HUDEP-2 (cell line): ENCODE results near the gene DGKH.

Experiments
- DNase-seq, 76 experiments: peaks; one replicate each; lab custom pipeline; 2025; ENCODE audit not compliant: unreplicated experiment in 76 of 76; lab: John Stamatoyannopoulos, UW

Gene DGKH

GRCh38 chr13:42271337-42272114, 223.1 kb downstream of the DGKH start:
- peak in 75 of 76 experiments; percentile 64 to 98 (median 92) for DNase-seq

GRCh38 chr13:42272115-42272803, 223.8 kb downstream of the DGKH start, which contains the start of gene AKAP11:
AKAP11 (plus strand) TSS chr13:42272152; CDS start chr13:42286349, 14,197 bp downstream.
- peak in 27 of 76 experiments; percentile 1 to 65 (median 29) for DNase-seq

GRCh38 chr13:42272804-42273175, 224.3 kb downstream of the DGKH start:
- peak in 2 of 76 experiments; percentile 2 to 17 for DNase-seq

- peak in 4 of 76 experiments; percentile 2 to 15 (median 4) for DNase-seq
These were observed 226.1 kb downstream of the DGKH start for GRCh38 chr13:42274386-42275097.

GRCh38 chr13:42275098-42275471, 226.6 kb downstream of the DGKH start:
- DNase-seq, result no peak

- no peak for DNase-seq
These were observed 227.1 kb downstream of the DGKH start for GRCh38 chr13:42275506-42275905.

- DNase-seq, result no peak
These were observed 228.2 kb downstream of the DGKH start for GRCh38 chr13:42276683-42277082.

GRCh38 chr13:42277618-42278276, 229.3 kb downstream of the DGKH start:
- DNase-seq, result no peak

- DNase-seq, result no peak
These were observed 230.6 kb downstream of the DGKH start for GRCh38 chr13:42279080-42279479.

GRCh38 chr13:42279986-42280385, 231.5 kb downstream of the DGKH start:
- no peak for DNase-seq

- no peak for DNase-seq
These were observed 232.1 kb downstream of the DGKH start for GRCh38 chr13:42280537-42280936.

GRCh38 chr13:42283574-42283973, 235.1 kb downstream of the DGKH start:
- DNase-seq, result no peak

- no peak for DNase-seq
These were observed 235.6 kb downstream of the DGKH start for GRCh38 chr13:42284068-42284467.
